Testis (tissue), 3 donors: ENCODE data around the gene PDE6A. TPM values are rescaled to one million over a fixed set of nuclear protein-coding genes. Genes with fewer than 3 reads are reported as not detected.
A peak's percentile ranks its signal among the peaks of the same experiment; 100 is the strongest.
"Not testable (repeated sequence)": the region's sequence is repeated elsewhere in the genome, so short reads cannot be mapped to it uniquely, and the experiment has no call there.

Experiments
- DNase-seq: peaks from one replicate; pipeline ENCODE4 v3.0.0-alpha.2; 2019
- H3K27ac ChIP-seq, 2 donors: fragments of 200-600 bp; sonication (generic); one replicate each; pipeline ENCODE4 v1.5.1; 2019
- H3K27me3 ChIP-seq: fragments of 200-600 bp; sonication (generic); one replicate; pipeline ENCODE4 v1.5.1; 2019
- H3K36me3 ChIP-seq: fragments of 200-600 bp; sonication (generic); one replicate; pipeline ENCODE4 v1.5.1; 2017; ENCODE audit warnings: low read depth; ENCODE audit errors: missing control alignments
- H3K4me1 ChIP-seq: fragments of 200-600 bp; sonication (generic); one replicate; pipeline ENCODE4 v1.5.1; 2019
- H3K4me3 ChIP-seq, 2 donors: fragments of 200-600 bp; sonication (generic); one replicate each; pipeline ENCODE4 v1.5.1; 2017 to 2019
- H3K9me3 ChIP-seq: fragments of 200-600 bp; sonication (generic); one replicate; pipeline ENCODE4 v1.5.1; 2017
- POLR2A ChIP-seq: fragments of 450-650 bp; IDR thresholded peaks from one replicate; pipeline ENCODE4 v1.6.1; 2017; ENCODE audit warnings: antibody characterized with exemption, mild to moderate bottlenecking, moderate library complexity
- WGBS, 2 donors: methylation state at CpG; one replicate each; pipeline ENCODE4 v1.1.5; 2018; 5-methylcytosine and 5-hydroxymethylcytosine counted together
- intact Hi-C: fragments of 100-400 bp; cut with DNase I; formaldehyde crosslinking; loops from one replicate; pipeline ENCODE4 v1.15.1; 2023; ENCODE audit warnings: low total_unique reads
- polyA plus RNA-seq: library from polyadenylated mRNA; stranded (reverse); fragments of 350-450 nt; fragmentation: Illumina TruSeq; extraction: RNeasy Lipid Tissue Mini Kit (QIAGEN cat#74804); gene quantifications from one replicate; pipeline ENCODE4 v1.2.3, GENCODE V29; 2014; ENCODE audit warnings: low read depth, low replicate concordance; ENCODE audit not compliant: insufficient read depth
- total RNA-seq, 2 donors: library from RNA; depleted of rRNA; stranded (reverse); fragments of >200 nt; gene quantifications; one replicate each; pipeline ENCODE4 v1.2.3, GENCODE V29; 2016
- TF ChIP-seq, protein P1 (sequence below), 3 experiments: fragments of 450-650 bp in 2 of 3; fragments of 200-600 bp in 1 of 3; sonication (generic) in 1 of 3; IDR thresholded peaks; one replicate each; pipeline ENCODE4 v1.5.1; 2016 to 2019; ENCODE audit warnings: antibody characterized with exemption in 3 of 3, mild to moderate bottlenecking in 2 of 3, moderate library complexity in 1 of 3

Gene PDE6A
- total and polyA plus RNA-seq, 3 donors from 2014 or later: 2.9 to 4.6 (median 3.2) TPM

DNA sequence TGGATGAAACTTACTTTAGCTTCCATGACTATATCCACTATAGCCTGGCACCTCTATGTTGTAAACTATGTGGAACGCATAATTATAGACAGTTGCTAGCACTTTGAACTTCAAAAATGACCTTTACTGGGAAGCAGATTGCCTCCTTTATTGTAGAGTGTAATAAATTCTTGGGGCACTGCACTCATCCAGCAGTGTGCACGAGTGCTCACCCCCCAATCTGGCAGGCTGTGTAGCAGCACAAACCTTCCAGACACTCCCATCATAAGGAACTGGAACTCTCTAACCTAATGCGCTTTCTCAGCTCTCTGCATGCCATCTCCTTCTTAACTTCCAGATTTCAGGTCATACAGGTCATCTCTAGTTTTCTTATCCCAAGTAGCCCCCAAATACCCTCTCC is 1.5 kb upstream of the PDE6A start:
- Histone ChIP-seq H3K4me3 (no peak overlapping the region), H3K36me3 (no peaks in the 10 kb centered on the region), H3K9me3 (no peaks in the 10 kb centered on the region), H3K27ac (no peak overlapping the region), H3K4me1 (peaks cover 3% of the 10 kb centered on the region), H3K27me3 (no peaks in the 10 kb centered on the region)
- DNase-seq: no peak
- WGBS, 2 donors: 85 to 96% methylated on average over 3 of the region's 3 CpGs
- intact Hi-C loops: no loop called here
- TF ChIP-seq POLR2A: no peak
- TF ChIP-seq, protein P1, sequence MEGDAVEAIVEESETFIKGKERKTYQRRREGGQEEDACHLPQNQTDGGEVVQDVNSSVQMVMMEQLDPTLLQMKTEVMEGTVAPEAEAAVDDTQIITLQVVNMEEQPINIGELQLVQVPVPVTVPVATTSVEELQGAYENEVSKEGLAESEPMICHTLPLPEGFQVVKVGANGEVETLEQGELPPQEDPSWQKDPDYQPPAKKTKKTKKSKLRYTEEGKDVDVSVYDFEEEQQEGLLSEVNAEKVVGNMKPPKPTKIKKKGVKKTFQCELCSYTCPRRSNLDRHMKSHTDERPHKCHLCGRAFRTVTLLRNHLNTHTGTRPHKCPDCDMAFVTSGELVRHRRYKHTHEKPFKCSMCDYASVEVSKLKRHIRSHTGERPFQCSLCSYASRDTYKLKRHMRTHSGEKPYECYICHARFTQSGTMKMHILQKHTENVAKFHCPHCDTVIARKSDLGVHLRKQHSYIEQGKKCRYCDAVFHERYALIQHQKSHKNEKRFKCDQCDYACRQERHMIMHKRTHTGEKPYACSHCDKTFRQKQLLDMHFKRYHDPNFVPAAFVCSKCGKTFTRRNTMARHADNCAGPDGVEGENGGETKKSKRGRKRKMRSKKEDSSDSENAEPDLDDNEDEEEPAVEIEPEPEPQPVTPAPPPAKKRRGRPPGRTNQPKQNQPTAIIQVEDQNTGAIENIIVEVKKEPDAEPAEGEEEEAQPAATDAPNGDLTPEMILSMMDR (IDR thresholded peaks at IDR 0.05): no peak

DNA sequence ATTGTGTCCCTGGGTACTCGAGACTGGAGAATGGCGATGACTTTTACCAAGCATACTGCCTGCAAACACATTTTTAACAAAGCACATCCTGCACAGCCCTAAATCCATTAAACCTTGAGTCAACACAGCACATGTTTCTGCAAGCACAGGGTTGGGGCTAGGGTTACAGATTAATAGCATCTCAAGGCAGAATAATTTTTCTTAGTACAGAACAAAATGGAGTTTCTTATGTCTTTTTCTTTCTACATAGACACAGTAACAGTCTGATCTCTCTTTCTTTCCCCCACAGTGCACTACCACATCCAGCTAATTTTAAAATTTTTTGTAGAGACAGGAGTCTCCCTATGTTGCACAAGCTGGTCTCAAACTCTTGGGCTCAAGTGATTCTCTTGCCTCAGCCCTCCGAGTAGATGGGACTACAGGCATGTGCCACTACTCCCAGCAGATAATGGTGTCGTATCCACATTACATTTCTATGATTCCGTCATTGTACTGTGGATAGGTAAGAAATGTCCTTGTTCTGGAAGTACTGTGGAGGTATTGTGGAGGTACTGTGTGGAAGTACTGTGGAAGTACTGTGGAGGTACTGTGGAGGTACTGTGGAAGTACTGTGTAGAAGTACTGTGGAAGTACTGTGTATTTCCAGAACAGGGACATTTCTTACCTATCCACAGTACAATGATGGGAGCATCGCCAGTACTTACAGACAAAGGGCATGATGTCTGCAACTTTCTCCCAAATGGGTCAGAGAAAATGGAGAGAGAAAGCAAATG is 1.2 kb downstream of the PDE6A start:
- DNase-seq, H3K4me3 ChIP-seq, H3K27ac ChIP-seq, H3K9me3 ChIP-seq, intact Hi-C loops, H3K4me1 ChIP-seq, H3K36me3 ChIP-seq, H3K27me3 ChIP-seq: not testable (repeated sequence)
- WGBS, 2 donors: 74 to 79% methylated on average over 6 of the region's 6 CpGs

DNA sequence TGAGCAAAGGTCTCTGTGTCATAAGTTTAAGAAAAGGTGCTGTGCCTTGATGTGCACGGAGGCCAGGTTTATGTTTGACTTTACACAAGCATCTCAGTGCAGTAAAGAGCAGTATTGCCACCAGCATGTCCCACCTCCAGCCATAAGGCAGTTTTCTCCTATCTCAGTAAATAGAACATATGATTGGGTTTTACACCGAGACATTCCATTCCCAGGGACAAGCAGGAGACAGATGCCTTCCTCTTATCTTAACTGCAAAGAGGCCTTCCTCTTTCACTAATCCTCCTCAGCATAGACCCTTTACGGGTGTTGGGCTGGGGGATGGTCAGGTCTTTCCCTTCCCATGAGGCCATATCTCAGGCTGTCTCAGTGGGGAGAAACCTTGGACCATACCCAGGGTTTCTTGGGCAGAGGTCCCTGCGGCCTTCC is 1.8 kb downstream of the PDE6A start:
- H3K9me3 ChIP-seq, DNase-seq, intact Hi-C loops, H3K4me3 ChIP-seq, H3K27me3 ChIP-seq, H3K4me1 ChIP-seq, H3K27ac ChIP-seq, H3K36me3 ChIP-seq: not testable (repeated sequence)
- 50 to 62% methylated on average over 4 of the region's 4 CpGs for WGBS, 2 donors

DNA sequence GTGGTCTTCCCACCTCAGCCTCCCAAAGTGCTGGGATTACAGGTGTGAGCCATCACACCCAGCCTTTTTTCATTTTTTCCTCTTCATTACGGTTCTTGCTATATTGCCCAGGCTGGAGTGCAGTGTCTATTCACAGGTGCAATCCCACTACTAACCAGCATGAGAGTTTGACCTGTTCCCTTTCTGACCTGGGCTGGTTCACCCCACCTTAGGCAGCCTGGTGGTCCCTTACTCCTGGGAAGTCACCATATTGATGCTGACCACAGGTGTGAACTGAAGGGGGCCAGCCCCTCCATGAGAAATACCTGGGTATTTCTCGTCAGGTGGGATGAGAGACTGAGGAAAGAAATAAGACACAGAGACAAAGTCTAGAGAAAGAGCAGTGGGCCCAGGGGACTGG is 2.4 kb downstream of the PDE6A start:
- 93 to 96% methylated on average over 2 of the region's 2 CpGs for WGBS, 2 donors
- Histone ChIP-seq H3K27me3 (no peaks in the 10 kb centered on the region), H3K9me3 (no peaks in the 10 kb centered on the region), H3K4me1 (peaks cover 9% of the 10 kb centered on the region), H3K27ac (no peak overlapping the region), H3K36me3 (no peaks in the 10 kb centered on the region), H3K4me3 (no peak overlapping the region)
- DNase-seq: no peak
- TF ChIP-seq, protein P1 (IDR thresholded peaks at IDR 0.05): peak in 1 of 3 experiments; percentile 7
- no peak for TF ChIP-seq POLR2A
- intact Hi-C loops: no loop called here

DNA sequence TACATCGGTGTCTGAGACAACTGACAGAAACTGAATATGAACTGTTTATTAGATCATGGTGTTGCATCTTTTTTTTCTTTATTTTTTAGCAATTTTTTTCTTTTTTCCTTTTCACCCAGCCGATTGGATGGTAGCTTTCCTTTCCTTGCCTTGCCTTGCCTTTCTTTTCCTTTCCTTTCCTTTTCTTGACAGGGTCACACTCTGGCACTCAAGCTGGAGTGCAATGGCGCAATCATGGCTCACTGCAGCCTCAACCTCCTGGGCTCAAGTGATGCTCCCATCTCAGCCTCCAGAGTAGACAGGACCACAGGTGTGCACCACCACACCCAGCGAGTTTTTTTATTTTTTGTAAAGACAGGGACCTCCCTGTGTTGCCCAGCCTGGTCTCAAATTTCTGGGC is 2.8 kb downstream of the PDE6A start:
- H3K27ac ChIP-seq: no peak overlapping the region
- H3K4me1 ChIP-seq: peaks cover 9% of the 10 kb centered on the region
- no peaks in the 10 kb centered on the region for H3K27me3 ChIP-seq
- DNase-seq: no peak
- intact Hi-C loops: no loop called here
- 87 to 92% methylated on average over 4 of the region's 4 CpGs for WGBS, 2 donors
- H3K36me3 ChIP-seq: no peaks in the 10 kb centered on the region
- no peak for TF ChIP-seq POLR2A
- TF ChIP-seq, protein P1 (IDR thresholded peaks at IDR 0.05): no peak
- no peak overlapping the region for H3K4me3 ChIP-seq
- no peaks in the 10 kb centered on the region for H3K9me3 ChIP-seq
